ENCODE measurements around the gene ZNF227. TPM values are rescaled to one million over a fixed set of nuclear protein-coding genes. Genes with fewer than 3 reads are reported as not detected.

The ZNF227 gene
- total RNA-seq, 1 experiment from 2014 or later = 15.4 TPM

DNA sequence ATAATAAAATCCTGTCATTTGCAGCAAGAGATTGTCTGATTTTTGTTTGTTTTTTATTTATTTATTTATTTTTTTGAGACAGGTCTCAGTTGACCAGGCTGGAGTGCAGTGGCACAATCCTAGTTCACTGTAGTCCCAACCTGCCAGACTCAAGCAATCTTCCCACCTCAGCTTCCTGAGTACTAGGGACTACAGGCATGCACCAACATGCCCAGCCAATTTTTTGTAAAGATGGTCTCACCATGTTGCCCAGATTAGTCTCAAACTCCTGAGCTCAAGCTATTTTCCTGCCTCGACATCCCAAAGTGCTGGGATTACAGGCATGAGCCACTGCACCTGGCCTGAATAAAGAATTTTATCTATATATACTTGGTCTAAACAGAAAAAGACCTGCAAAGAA is 65.0 kb downstream of the ZNF227 start:
- BruUV-seq (replicated peaks) = no TSS peak
- CTCF ChIA-PET = no interaction called here
- Histone ChIP-seq H3K9me3 (ENCODE audit: control insufficient read depth, insufficient read depth, low read depth, low read length) (peaks cover 12% of the 10 kb centered on the region; the same call in 1 of the 2 replicates), H3K27ac (ENCODE audit: low read length) (no peak overlapping the region), H3K4me1 (ENCODE audit: control insufficient read depth, insufficient read depth, low read length) (no peaks in the 10 kb centered on the region), H3K4me3 (ENCODE audit: low read depth in 2 of 2, low read length in 2 of 2) (no peak overlapping the region), H3K36me3 (ENCODE audit: control insufficient read depth, insufficient read depth, low read length) (no peaks in the 10 kb centered on the region), H3K27me3 (ENCODE audit: control insufficient read depth, insufficient read depth, low read length) (no peaks in the 10 kb centered on the region)
- ATAC-seq = no peak
- DNase-seq (ENCODE audit: low read depth, low spot score) = no peak
- intact Hi-C loops (cut with micrococcal nuclease; ENCODE audit: unreplicated experiment) (no loop called here), in situ Hi-C loops (cut with HindIII; ENCODE audit: low pct_unique_long_range_greater_than_20kb, low sequenced_read_pairs) (no loop called here)
- TF ChIP-seq SIN3A (IDR thresholded peaks at IDR 0.05; ENCODE audit: borderline replicate concordance, insufficient read depth, low read depth, low read length) (no peak), TCF7L2 (IDR thresholded peaks at IDR 0.05; ENCODE audit: low read depth, low read length) (no peak), REST (IDR thresholded peaks at IDR 0.05; ENCODE audit: insufficient read depth in 1 of 2, low read depth in 2 of 2, low read length in 1 of 2) (no peak), POLR2AphosphoS5 (IDR thresholded peaks at IDR 0.05; ENCODE audit: low read depth, low read length) (no peak)
- POLR2A ChIA-PET = no interaction called here

- ATAC-seq (no peak), DNase-seq (ENCODE audit: low read depth, low spot score) (no peak)
- POLR2A ChIA-PET = no interaction called here
- Histone ChIP-seq H3K27me3 (ENCODE audit: control insufficient read depth, insufficient read depth, low read length) (no peaks in the 10 kb centered on the region), H3K9me3 (ENCODE audit: control insufficient read depth, insufficient read depth, low read depth, low read length) (peaks cover 12% of the 10 kb centered on the region; the same call in 1 of the 2 replicates), H3K4me3 (ENCODE audit: low read depth in 2 of 2, low read length in 2 of 2) (no peak overlapping the region), H3K4me1 (ENCODE audit: control insufficient read depth, insufficient read depth, low read length) (no peaks in the 10 kb centered on the region), H3K27ac (ENCODE audit: low read length) (no peak overlapping the region), H3K36me3 (ENCODE audit: control insufficient read depth, insufficient read depth, low read length) (no peaks in the 10 kb centered on the region)
- in situ Hi-C loops (cut with HindIII; ENCODE audit: low pct_unique_long_range_greater_than_20kb, low sequenced_read_pairs) = no loop called here
- intact Hi-C loops (cut with micrococcal nuclease; ENCODE audit: unreplicated experiment) = no loop called here
- no TSS peak for BruUV-seq (replicated peaks)
- TF ChIP-seq SIN3A (IDR thresholded peaks at IDR 0.05; ENCODE audit: borderline replicate concordance, insufficient read depth, low read depth, low read length) = no peak
- no peak for TF ChIP-seq TCF7L2 (IDR thresholded peaks at IDR 0.05; ENCODE audit: low read depth, low read length)
- TF ChIP-seq POLR2AphosphoS5 (IDR thresholded peaks at IDR 0.05; ENCODE audit: low read depth, low read length) = no peak
- TF ChIP-seq CTCF (IDR thresholded peaks at IDR 0.05) = no peak
- TF ChIP-seq REST (IDR thresholded peaks at IDR 0.05; ENCODE audit: insufficient read depth in 1 of 2, low read depth in 2 of 2, low read length in 1 of 2) = no peak
- CTCF ChIA-PET = no interaction called here
Measured at GRCh38 chr19:44278181-44278690, 65.9 kb downstream of the ZNF227 start.
